Astrocyte (in vitro differentiated cells and primary cell): Measurements from ENCODE around the gene CD247. TPM values are rescaled to one million over a fixed set of nuclear protein-coding genes. Genes with fewer than 3 reads are reported as not detected.
A peak's percentile ranks its signal among the peaks of the same experiment; 100 is the strongest.

Source experiments
- DNase-seq: peaks from one replicate; pipeline ENCODE4 v3.0.0-alpha.2; 2010; ENCODE audit warnings: low read depth
- FAIRE-seq: peaks from 2 replicates; lab custom pipeline; 2011; peaks lifted over from hg19 to GRCh38; lab: Jason Lieb, UNC
- H2AFZ ChIP-seq: 2 replicates; pipeline ENCODE4 v1.6.0; 2012; ENCODE audit warnings: low read depth, low read length, inconsistent platforms
- H3K27ac ChIP-seq: 2 replicates; pipeline ENCODE4 v1.5.1; 2011; ENCODE audit warnings: low read depth, low read length, inconsistent platforms
- H3K27me3 ChIP-seq: 2 replicates; pipeline ENCODE4 v1.6.0; 2011; ENCODE audit warnings: low read length, inconsistent platforms; ENCODE audit not compliant: insufficient read depth
- H3K36me3 ChIP-seq: 2 replicates; pipeline ENCODE4 v1.5.1; 2011; ENCODE audit warnings: low read length, inconsistent platforms; ENCODE audit not compliant: insufficient read depth
- H3K4me1 ChIP-seq: 2 replicates; pipeline ENCODE4 v1.5.1; 2011; ENCODE audit warnings: low read length, inconsistent platforms; ENCODE audit not compliant: insufficient read depth
- H3K4me2 ChIP-seq: 2 replicates; pipeline ENCODE4 v1.6.0; 2012; ENCODE audit warnings: low read length, inconsistent platforms
- H3K4me3 ChIP-seq: 2 replicates; pipeline ENCODE4 v1.5.1; 2011; ENCODE audit warnings: low read depth, mild to moderate bottlenecking, low read length, inconsistent platforms; ENCODE audit not compliant: insufficient read depth
- H3K79me2 ChIP-seq: 2 replicates; pipeline ENCODE4 v1.6.0; 2012; ENCODE audit warnings: mild to moderate bottlenecking, low read length, inconsistent platforms; ENCODE audit not compliant: insufficient read depth
- H3K9ac ChIP-seq: 2 replicates; pipeline ENCODE4 v1.6.0; 2012; ENCODE audit warnings: mild to moderate bottlenecking, low read length, inconsistent platforms
- H3K9me3 ChIP-seq: 2 replicates; pipeline ENCODE4 v1.5.1; 2012; ENCODE audit warnings: low read depth, mild to moderate bottlenecking, low read length, inconsistent platforms; ENCODE audit not compliant: insufficient read depth
- H4K20me1 ChIP-seq: 2 replicates; pipeline ENCODE4 v1.6.0; 2012; ENCODE audit warnings: low read length, inconsistent platforms; ENCODE audit not compliant: insufficient read depth
- H3K27ac Mint-ChIP-seq: one replicate; pipeline ENCODE4 v1.8.0; 2021; ENCODE audit warnings: mild to moderate bottlenecking, mixed read lengths; ENCODE audit not compliant: unreplicated experiment
- H3K27me3 Mint-ChIP-seq: one replicate; pipeline ENCODE4 v1.8.0; 2021; ENCODE audit warnings: low read depth, mixed read lengths; ENCODE audit not compliant: unreplicated experiment
- H3K36me3 Mint-ChIP-seq: one replicate; pipeline ENCODE4 v1.8.0; 2021; ENCODE audit warnings: low read depth, mixed read lengths; ENCODE audit not compliant: unreplicated experiment
- H3K4me1 Mint-ChIP-seq: one replicate; pipeline ENCODE4 v1.8.0; 2021; ENCODE audit warnings: low read depth, mixed read lengths; ENCODE audit not compliant: unreplicated experiment
- H3K4me3 Mint-ChIP-seq: one replicate; pipeline ENCODE4 v1.8.0; 2021; ENCODE audit warnings: mild to moderate bottlenecking, moderate library complexity, mixed read lengths; ENCODE audit not compliant: unreplicated experiment
- H3K9me3 Mint-ChIP-seq: one replicate; pipeline ENCODE4 v1.8.0; 2021; ENCODE audit warnings: mild to moderate bottlenecking, mixed read lengths; ENCODE audit not compliant: unreplicated experiment
- CTCF ChIP-seq: IDR thresholded peaks from 2 replicates; pipeline ENCODE4 v1.5.1; 2011; ENCODE audit warnings: low read depth, mild to moderate bottlenecking, inconsistent platforms, low read length, moderate library complexity; ENCODE audit not compliant: insufficient read depth
- EZH2 ChIP-seq: IDR thresholded peaks from 2 replicates; pipeline ENCODE4 v1.6.1; 2012; ENCODE audit warnings: mild to moderate bottlenecking, low read length, inconsistent platforms; ENCODE audit not compliant: insufficient read depth
- total RNA-seq: library from RNA; stranded (reverse); gene quantifications from 2 replicates; pipeline ENCODE4 v1.2.1, GENCODE V29; 2021

Gene CD247
- total RNA-seq, 1 donor from 2014 or later: not detected

- TF ChIP-seq EZH2: no peak
- TF ChIP-seq CTCF: no peak
- Mint-ChIP-seq H3K27ac (no peak overlapping the region), H3K9me3 (peaks cover 7% of the 10 kb centered on the region), H3K4me1 (no peaks in the 10 kb centered on the region), H3K4me3 (no peak overlapping the region), H3K27me3 (peaks cover 34% of the 10 kb centered on the region), H3K36me3 (no peaks in the 10 kb centered on the region)
- DNase-seq (no peak), FAIRE-seq (no peak)
- Histone ChIP-seq H3K9me3 (no peaks in the 10 kb centered on the region), H4K20me1 (no peaks in the 10 kb centered on the region), H3K79me2 (no peaks in the 10 kb centered on the region), H3K9ac (no peak overlapping the region), H3K36me3 (no peaks in the 10 kb centered on the region), H3K4me1 (no peaks in the 10 kb centered on the region), H3K27ac (no peak overlapping the region), H3K4me3 (no peak overlapping the region), H3K4me2 (no peak overlapping the region), H3K27me3 (peaks cover 5% of the 10 kb centered on the region), H2AFZ (no peak overlapping the region)
Measured at GRCh38 chr1:167526667-167527383, 8.5 kb upstream of the CD247 start.

- Mint-ChIP-seq H3K36me3 (no peaks in the 10 kb centered on the region), H3K27me3 (peaks cover 30% of the 10 kb centered on the region), H3K9me3 (peaks cover 10% of the 10 kb centered on the region), H3K27ac (no peak overlapping the region), H3K4me3 (no peak overlapping the region), H3K4me1 (no peaks in the 10 kb centered on the region)
- no peaks in the 10 kb centered on the region for H4K20me1 ChIP-seq
- FAIRE-seq (no peak), DNase-seq (no peak)
- H3K4me3 ChIP-seq: no peak overlapping the region
- H3K9me3 ChIP-seq: no peaks in the 10 kb centered on the region
- peaks cover 5% of the 10 kb centered on the region for H3K27me3 ChIP-seq
- TF ChIP-seq EZH2: no peak
- no peak for TF ChIP-seq CTCF
- H3K27ac ChIP-seq: no peak overlapping the region
- no peaks in the 10 kb centered on the region for H3K36me3 ChIP-seq
- no peaks in the 10 kb centered on the region for H3K79me2 ChIP-seq
- H3K4me2 ChIP-seq: no peak overlapping the region
- H3K4me1 ChIP-seq: no peaks in the 10 kb centered on the region
- H2AFZ ChIP-seq: no peak overlapping the region
- H3K9ac ChIP-seq: no peak overlapping the region
Measured at GRCh38 chr1:167524651-167525050, 6.3 kb upstream of the CD247 start.

GRCh38 chr1:167522246-167522645 is 3.9 kb upstream of the CD247 start:
- Mint-ChIP-seq H3K9me3 (peaks cover 10% of the 10 kb centered on the region), H3K36me3 (no peaks in the 10 kb centered on the region), H3K4me3 (no peak overlapping the region), H3K27me3 (peaks cover 31% of the 10 kb centered on the region), H3K4me1 (no peaks in the 10 kb centered on the region), H3K27ac (no peak overlapping the region)
- peak; percentile 54 for DNase-seq
- H2AFZ ChIP-seq: no peak overlapping the region
- peak; percentile 55 for FAIRE-seq
- no peak overlapping the region for H3K4me3 ChIP-seq
- no peaks in the 10 kb centered on the region for H3K79me2 ChIP-seq
- H3K27me3 ChIP-seq: peaks cover 3% of the 10 kb centered on the region
- H3K36me3 ChIP-seq: no peaks in the 10 kb centered on the region
- H3K4me1 ChIP-seq: no peaks in the 10 kb centered on the region
- H4K20me1 ChIP-seq: no peaks in the 10 kb centered on the region
- TF ChIP-seq CTCF: no peak
- TF ChIP-seq EZH2: no peak
- H3K27ac ChIP-seq: no peak overlapping the region
- H3K9me3 ChIP-seq: no peaks in the 10 kb centered on the region
- no peak overlapping the region for H3K9ac ChIP-seq
- no peak overlapping the region for H3K4me2 ChIP-seq
